ENCODE measurements around the gene FGF18. TPM values are rescaled to one million over a fixed set of nuclear protein-coding genes. Genes with fewer than 3 reads are reported as not detected.

Gene FGF18
- total and polyA plus RNA-seq, 9 of the 15 experiments (the other 6 are each of a cell fraction or from before 2014, with no cell fraction given) = 0.05 to 0.18 (median 0.11) TPM; not detected in 6

DNA sequence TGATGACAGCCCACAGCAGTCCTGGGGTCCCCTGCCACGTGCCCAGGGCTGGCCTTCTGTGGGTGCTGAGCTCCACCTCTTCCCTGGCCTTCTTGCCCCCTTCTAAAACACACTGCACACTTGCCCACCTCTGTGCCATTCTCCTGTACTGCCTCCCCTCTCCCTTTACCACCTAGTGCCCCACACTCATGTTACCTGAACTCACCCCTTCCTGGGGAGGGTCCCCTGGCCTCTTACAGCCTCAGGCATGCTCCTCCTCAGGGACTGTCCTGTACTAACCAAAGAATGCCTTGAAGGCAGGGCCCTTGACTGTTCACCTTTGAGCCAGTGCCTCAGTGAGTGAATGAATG, 60.3 kb downstream of the FGF18 start:
- BruUV-seq (replicated peaks) = no TSS peak
- DNase-seq (ENCODE audit: extremely low read depth in 1 of 4, low spot score in 3 of 4) (no peak), ATAC-seq (no peak), FAIRE-seq (no peak)
- H3K79me2 ChIP-seq (ENCODE audit: control insufficient read depth, insufficient read depth, low read length) = no peaks in the 10 kb centered on the region
- intact Hi-C loops (cut with micrococcal nuclease) (loop anchor here (5.0 kb wide), 1 partner anchor 62 kb away; the partner anchor contains the start of gene FGF18), in situ Hi-C loops (cut with MboI) (no loop called here)
- no peak overlapping the region for H3K4me3 ChIP-seq
- peaks cover 5% of the 10 kb centered on the region in 2 experiments; a peak in 4 of 5 replicates for H3K4me1 ChIP-seq (replicated peaks in 1 of 2; ENCODE audit: control insufficient read depth in 2 of 2, insufficient read depth in 2 of 2, low read length in 2 of 2)
- H3K9me1 ChIP-seq (ENCODE audit: control insufficient read depth, insufficient read depth, low read length) = no peaks in the 10 kb centered on the region
- H3K27ac ChIP-seq (ENCODE audit: extremely low read depth, low read depth, low read length) = no peak overlapping the region
- POLR2A ChIA-PET = no interaction called here
- peaks cover 3% of the 10 kb centered on the region; the same call in 1 of the 2 replicates for H4K20me1 ChIP-seq (replicated peaks; ENCODE audit: control insufficient read depth, insufficient read depth, low read length)
- H3K9me3 ChIP-seq (replicated peaks; ENCODE audit: control insufficient read depth, insufficient read depth, low read depth, low read length) = no peaks in the 10 kb centered on the region
- H3K27me3 ChIP-seq (ENCODE audit: control insufficient read depth in 2 of 2, insufficient read depth in 2 of 2, low read length in 2 of 2) = peaks cover 5 to 29% of the 10 kb centered on the region in 2 experiments; a peak in 3 of 5 replicates
- TF ChIP-seq NFE2 (IDR thresholded peaks at IDR 0.05; ENCODE audit: low read depth) (no peak), CCAR2 (IDR thresholded peaks at IDR 0.05; ENCODE audit: low read depth, low read length) (no peak), POLR2H (tag; IDR thresholded peaks at IDR 0.05; ENCODE audit: low read depth) (no peak), NFATC3 (IDR thresholded peaks at IDR 0.05) (no peak), SNIP1 (IDR thresholded peaks at IDR 0.05; ENCODE audit: low read depth) (no peak), ZBED1 (IDR thresholded peaks at IDR 0.05) (no peak), FOS (IDR thresholded peaks at IDR 0.05; ENCODE audit: extremely low read depth, insufficient read length) (no peak), STAG1 (CRISPR knock-in tag; IDR thresholded peaks at IDR 0.05; ENCODE audit: borderline replicate concordance) (no peak), PCBP1 (IDR thresholded peaks at IDR 0.05; ENCODE audit: low read depth, low read length, poor library complexity, severe bottlenecking) (no peak), ZNF830 (CRISPR knock-in tag; IDR thresholded peaks at IDR 0.05) (no peak)
- TF ChIP-seq, protein P1, sequence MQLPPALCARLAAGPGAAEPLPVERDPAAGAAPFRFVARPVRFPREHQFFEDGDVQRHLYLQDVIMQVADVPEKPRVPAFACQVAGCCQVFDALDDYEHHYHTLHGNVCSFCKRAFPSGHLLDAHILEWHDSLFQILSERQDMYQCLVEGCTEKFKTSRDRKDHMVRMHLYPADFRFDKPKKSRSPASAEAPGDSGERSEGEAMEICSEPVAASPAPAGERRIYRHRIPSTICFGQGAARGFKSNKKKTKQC (CRISPR knock-in tag; IDR thresholded peaks at IDR 0.05) = no peak
- H3K36me3 ChIP-seq (ENCODE audit: control insufficient read depth, insufficient read depth, low read length) = no peaks in the 10 kb centered on the region
- WGBS (ENCODE audit: insufficient coverage, low coverage, missing lambda C conversion rate) = no CpG with 5 or more reads among the region's 1 CpG
- H2AFZ ChIP-seq (ENCODE audit: low read depth, low read length) = no peak overlapping the region
- no peak overlapping the region for H3K4me2 ChIP-seq (ENCODE audit: insufficient read depth, low read length)
- CTCF ChIA-PET (ENCODE audit: low intra/inter-chr PET ratio) = no interaction called here
- no peak overlapping the region for H3K9ac ChIP-seq (ENCODE audit: insufficient read depth in 1 of 2, low read depth in 2 of 2, low read length in 2 of 2)
